GM19035 (cell line): ENCODE data around the gene SFXN3.

ENCODE experiments used
- ATAC-seq: cut with Tn5 transposase; IDR thresholded peaks from one replicate; pipeline ENCODE4 v1.9.1; 2021; ENCODE audit not compliant: unreplicated experiment

The SFXN3 gene

GRCh38 chr10:101014966-101015581 lies 16.0 kb upstream of the SFXN3 start:
- ATAC-seq: no peak

DNA sequence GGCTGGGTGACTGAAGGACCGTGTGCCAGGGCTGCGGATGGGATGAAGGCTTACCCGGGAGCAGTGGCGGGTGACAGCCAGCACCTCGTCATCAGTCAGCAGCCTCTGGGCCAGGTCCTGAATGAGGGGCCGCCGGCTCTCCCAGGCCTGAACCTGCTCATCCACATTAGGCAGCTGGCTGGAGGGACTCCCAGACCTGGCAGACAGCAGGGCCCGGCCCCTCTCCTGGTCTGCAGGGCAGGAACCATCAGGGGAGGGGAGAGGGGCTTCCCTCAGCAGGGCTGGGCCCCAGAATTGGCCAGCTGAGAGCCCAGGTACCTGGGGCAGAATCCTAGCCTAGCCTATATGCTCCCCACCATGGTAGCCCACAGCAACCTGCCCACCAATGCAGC lies 15.5 kb upstream of the SFXN3 start:
- no peak for ATAC-seq

DNA sequence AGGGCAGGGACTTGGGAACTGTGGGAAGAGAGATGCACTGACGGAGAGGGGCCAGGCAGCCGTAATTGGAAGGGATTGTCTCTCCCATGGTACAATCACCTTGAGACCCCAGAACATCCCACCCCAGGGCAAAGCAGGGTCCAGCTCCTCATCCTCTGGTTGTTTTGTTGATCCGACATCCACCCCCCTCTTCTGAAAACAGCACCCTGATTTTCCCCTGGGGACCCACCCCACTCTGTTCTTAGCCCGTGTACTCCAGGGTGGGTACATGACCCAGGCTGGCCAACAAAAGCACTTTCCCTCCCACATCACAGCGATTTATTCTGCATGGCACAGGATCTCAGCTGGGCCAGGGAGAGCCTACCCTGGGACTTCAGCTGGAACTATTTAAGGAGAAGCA lies 14.2 kb upstream of the SFXN3 start:
- no peak for ATAC-seq

DNA sequence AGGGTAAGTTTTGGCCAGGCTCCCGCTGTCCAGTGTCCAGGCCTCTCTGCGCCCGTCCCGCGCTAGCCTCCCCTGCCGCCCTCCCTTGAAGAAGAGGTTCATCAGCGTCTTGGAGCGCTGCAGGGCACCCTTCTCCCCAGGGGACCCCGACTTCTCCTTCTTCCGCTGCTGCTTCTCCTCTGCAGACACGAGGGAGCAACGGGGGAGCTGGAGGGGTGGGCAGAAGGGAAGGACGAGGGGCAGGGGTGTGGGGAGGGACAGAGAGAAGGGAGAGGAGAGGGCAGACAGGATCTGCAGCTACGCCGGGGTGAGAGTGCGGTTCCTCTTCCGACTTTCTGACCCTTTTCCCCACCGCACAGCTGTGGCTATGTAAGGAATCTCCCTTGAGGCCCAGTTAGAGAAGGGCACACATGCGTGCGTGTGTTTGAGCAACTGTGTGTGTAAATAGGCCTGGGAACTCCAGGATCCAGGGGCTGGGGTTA lies 12.9 kb upstream of the SFXN3 start:
- no peak for ATAC-seq

GRCh38 chr10:101018600-101019439 lies 12.2 kb upstream of the SFXN3 start:
- ATAC-seq: no peak

GRCh38 chr10:101019440-101019703 lies 11.7 kb upstream of the SFXN3 start:
- ATAC-seq: no peak

GRCh38 chr10:101020427-101021075 lies 10.5 kb upstream of the SFXN3 start:
- ATAC-seq: no peak

DNA sequence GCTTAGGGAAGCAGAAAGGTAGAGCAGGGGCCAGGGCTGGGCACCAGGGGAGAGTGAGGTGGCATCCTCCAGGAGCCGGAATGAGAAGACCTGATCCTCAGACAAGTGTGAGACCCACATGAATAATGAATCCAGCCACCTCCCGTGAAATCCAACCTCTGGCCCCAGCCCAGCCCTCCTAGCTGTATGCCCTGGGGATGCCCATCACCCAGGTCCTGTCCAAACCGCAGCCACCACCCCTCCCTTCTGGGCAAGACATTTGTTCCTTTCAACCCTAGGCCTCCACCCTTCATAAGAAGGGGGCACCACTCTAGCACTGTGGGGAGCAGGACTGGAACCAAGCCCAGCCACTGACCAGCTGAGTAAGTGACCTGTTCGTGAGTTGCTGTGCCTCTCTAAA lies 9.8 kb upstream of the SFXN3 start:
- ATAC-seq: no peak

- ATAC-seq: no peak
Observed at GRCh38 chr10:101021692-101022251, 9.3 kb upstream of the SFXN3 start.

GRCh38 chr10:101022967-101023705 lies 7.9 kb upstream of the SFXN3 start:
- ATAC-seq: no peak

DNA sequence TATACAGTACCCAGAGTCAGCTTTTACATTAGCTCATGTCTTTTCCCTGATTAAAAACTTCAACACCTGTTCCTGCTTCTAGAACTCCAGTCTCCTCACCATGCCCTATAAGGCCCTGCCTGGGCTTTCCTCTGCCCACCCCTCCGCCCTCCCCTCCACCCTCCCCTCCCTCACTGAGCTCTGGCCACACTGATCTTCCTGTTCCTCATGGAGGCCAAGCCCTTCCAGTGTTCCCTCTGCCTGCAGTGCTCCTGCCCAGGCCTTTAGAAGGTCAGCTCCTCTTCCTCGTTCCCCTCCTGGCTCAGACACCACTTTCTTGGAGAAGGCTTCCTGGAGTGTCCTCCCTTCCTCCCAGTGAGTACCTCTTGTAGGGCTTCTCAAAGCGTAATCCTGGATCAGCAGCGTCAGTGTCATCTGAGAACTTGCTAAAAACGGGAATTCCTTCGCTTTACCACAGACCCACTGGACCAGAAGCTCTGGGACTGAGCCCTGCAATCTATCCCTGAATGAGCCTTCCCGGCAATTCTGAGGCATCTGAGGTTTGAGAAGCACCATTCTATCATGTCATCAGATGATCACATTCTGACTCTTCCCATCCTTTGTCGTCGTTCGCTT lies 3.8 kb upstream of the SFXN3 start:
- no peak for ATAC-seq

GRCh38 chr10:101028446-101029337 lies 2.3 kb upstream of the SFXN3 start:
- no peak for ATAC-seq

- ATAC-seq: no peak
Observed at GRCh38 chr10:101029520-101030295, 1.3 kb upstream of the SFXN3 start.

DNA sequence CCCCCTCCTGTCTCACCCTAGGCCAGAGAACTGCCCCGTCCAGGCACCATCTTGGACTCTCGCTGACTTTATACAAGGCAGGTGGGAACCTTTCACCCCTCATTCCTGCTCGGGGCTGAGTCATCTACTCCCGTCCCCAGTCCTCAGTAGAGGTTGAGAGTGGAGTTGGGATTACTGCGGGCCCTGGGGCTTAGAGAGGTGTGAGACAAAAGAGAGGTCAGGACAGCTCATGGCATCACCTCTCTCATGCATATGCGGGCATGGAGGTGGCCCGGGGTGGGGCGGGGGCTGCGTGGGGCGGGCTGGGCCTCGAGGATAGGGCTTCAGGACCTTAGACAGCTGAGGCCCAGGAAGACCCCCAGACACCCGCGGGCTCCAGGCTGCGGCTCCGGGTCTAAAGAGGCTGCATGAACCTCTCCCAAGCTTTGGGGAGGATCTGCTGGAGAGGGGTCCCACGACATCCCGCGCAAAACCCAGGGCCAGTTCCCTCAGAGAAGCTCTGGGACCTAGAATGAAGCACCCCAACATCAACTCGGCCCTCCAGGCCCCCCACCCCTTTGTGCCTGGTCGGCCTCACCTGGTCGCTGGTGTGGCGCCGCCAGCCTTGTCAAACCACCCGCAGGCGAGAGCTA lies 422 bp upstream of the SFXN3 start:
- no peak for ATAC-seq

DNA sequence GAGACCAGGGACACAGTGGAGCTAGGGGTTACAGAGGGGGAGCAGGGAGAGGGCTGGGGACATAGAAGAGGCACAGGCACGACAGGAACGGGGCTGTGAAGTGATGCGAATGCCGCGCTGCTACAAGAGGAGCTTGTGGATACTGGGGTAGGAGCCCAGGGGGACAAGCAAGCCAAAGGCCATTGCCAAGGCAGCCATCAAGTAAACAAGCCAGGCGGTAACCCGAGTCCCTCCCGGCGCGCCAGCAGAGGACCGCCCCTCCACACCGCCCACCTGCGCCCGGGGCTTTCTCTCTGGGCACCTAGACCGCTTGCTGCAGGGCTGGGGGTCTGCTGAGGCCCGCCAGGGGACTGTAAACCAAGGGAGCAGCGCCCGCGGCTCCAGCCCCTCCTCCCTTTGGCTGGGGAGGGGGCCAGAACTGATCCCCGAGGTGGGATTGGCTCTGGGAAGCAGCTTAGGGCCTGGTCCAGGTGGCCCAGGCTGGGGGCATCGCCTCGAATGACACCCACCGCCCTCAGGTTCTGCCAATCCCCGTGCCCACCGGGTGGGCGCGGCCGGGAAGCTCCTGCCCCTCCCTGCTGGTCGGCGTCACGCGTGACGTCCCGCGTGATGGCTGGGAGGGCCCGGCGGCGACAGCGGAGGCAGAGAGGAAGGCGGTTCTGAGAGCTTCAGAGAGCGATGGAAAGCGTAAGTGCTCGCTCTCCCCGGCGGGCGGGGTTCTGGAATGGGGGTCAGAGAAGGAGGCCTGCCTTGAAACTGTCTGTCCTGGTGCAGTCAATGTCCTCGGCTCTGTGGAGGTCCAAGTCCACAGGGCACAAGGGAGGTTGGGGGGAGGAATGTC lies 982 bp downstream of the SFXN3 start:
- no peak for ATAC-seq

DNA sequence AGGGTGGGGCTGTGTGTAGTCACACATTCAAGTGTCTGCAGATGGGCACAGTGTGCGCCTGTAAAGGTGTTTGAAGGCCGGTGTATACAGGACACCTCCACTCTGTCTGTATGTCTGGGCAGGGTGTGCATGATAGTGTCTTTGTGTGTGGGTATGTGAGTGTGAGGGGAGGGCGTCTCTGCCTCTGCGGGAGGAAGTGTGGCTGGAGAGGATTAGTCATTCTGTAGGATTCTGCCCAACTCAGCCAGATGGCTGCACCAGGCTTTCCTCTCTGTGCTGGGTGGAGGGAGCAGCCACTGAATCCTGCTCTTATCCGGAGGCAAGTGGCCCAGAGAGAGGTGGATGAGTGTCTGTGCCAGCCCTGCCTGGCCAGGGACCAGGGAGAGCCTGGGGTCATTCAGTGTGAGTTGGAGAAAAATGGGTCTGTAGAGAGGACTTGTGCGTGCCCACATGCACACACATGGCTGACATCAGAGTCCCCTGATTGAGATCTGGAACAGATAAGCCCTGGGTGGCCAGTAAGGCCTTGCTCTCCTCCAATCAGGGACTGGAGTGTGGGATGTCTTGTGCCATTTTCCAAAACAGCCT lies 1.7 kb downstream of the SFXN3 start:
- no peak for ATAC-seq

DNA sequence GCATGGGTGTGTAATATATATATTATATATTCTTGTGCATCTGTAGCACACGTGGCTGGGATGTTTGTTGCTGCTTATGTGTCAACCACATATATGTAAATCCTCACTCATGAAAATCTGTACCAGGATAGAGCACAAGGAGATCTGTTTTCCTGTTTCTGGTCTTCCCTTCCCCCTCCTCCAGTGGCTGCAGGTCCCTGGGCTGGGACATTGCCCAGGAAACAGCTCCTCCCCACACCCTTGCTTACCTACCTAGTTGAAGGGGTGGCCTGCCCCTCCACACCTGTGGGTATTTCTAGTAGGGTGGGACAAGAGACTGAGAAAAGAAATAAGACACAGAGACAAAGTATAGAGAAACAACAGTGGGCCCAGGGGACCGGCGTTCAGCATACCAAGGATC lies 2.2 kb downstream of the SFXN3 start:
- no peak for ATAC-seq
